ENCODE data around the gene KSR1.

DNA sequence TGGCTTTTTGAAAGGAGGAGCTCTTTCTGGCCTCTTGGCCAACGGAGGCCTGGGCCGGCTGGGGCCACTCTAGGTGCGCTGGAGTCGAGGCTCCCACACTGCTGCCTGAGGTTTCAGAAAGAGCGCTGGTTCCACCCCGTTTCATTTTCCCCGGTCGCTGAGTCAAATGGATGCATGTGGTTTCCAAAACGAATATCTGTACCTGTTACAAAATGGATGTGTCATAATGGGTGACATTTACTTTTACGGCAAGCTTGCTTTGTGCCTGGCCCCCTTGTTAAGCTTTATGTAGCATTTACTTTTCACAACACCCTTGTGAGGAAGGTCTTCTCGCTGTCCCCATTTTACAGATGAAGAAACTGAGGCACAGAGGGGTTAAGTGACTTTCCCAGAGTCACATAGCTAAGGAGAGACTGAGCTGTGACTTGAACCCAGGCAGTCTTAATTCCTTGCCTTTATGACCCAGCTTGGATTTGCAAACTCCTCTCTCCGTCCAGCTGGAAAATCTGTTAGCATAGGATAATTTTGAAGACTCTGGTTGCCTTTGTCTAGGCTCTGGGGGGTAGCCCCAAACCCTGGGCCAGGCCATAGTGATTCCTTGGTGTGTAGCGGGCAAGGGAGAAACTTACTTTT lies 10.6 kb downstream of the KSR1 start:
- TF ChIP-seq, protein P1, sequence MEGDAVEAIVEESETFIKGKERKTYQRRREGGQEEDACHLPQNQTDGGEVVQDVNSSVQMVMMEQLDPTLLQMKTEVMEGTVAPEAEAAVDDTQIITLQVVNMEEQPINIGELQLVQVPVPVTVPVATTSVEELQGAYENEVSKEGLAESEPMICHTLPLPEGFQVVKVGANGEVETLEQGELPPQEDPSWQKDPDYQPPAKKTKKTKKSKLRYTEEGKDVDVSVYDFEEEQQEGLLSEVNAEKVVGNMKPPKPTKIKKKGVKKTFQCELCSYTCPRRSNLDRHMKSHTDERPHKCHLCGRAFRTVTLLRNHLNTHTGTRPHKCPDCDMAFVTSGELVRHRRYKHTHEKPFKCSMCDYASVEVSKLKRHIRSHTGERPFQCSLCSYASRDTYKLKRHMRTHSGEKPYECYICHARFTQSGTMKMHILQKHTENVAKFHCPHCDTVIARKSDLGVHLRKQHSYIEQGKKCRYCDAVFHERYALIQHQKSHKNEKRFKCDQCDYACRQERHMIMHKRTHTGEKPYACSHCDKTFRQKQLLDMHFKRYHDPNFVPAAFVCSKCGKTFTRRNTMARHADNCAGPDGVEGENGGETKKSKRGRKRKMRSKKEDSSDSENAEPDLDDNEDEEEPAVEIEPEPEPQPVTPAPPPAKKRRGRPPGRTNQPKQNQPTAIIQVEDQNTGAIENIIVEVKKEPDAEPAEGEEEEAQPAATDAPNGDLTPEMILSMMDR (IDR thresholded peaks at IDR 0.05) = no peak
- no peak for TF ChIP-seq POLR2A (IDR thresholded peaks at IDR 0.05)

Data from testis (tissue), 2 donors.